Right atrium auricular region (tissue), 2 donors: Measurements from ENCODE around the gene S100A12. TPM values are rescaled to one million over a fixed set of nuclear protein-coding genes. Genes with fewer than 3 reads are reported as not detected.
"Not testable (repeated sequence)": the region's sequence is repeated elsewhere in the genome, so short reads cannot be mapped to it uniquely, and the experiment has no call there.

Source experiments
- DNase-seq: peaks from one replicate; pipeline ENCODE4 v3.0.0-alpha.2; 2019; ENCODE audit warnings: low spot score
- H3K27ac ChIP-seq, 2 donors: fragments of 200-600 bp; sonication (generic); 1 replicate in 1 of 2; 2 replicates in 1 of 2; pipeline ENCODE4 v1.5.1; 2016 to 2019
- H3K27me3 ChIP-seq, 2 donors: fragments of 200-600 bp; sonication (generic); one replicate each; pipeline versions ENCODE4 v1.5.1 to v1.6.0; 2017 to 2019
- H3K36me3 ChIP-seq: fragments of 200-600 bp; sonication (generic); one replicate; pipeline ENCODE4 v1.5.1; 2016
- H3K4me1 ChIP-seq, 2 donors: fragments of 200-600 bp; sonication (generic); one replicate each; pipeline versions ENCODE4 v1.5.1 to v1.6.0; 2017 to 2019
- H3K4me3 ChIP-seq, 2 donors: fragments of 200-600 bp; sonication (generic); 1 replicate in 1 of 2; 2 replicates in 1 of 2; pipeline ENCODE4 v1.5.1; 2017 to 2019; ENCODE audit warnings: mild to moderate bottlenecking in 1 of 2, moderate library complexity in 1 of 2
- H3K9me3 ChIP-seq, 2 donors: fragments of 200-600 bp; sonication (generic); one replicate each; pipeline ENCODE4 v1.5.1; 2019
- CTCF ChIP-seq, 2 donors: fragments of 200-600 bp; sonication (generic); IDR thresholded peaks; one replicate each; pipeline ENCODE4 v1.5.1; 2019; ENCODE audit warnings: antibody characterized with exemption in 2 of 2
- total RNA-seq, 2 donors: library from RNA; depleted of rRNA; stranded (reverse); fragments of >200 nt; gene quantifications; one replicate each; pipeline ENCODE4 v1.1.0, GENCODE V29; 2016

The S100A12 gene
- total RNA-seq, 2 donors from 2014 or later, result 5.5 to 5.7 TPM

- H3K9me3 ChIP-seq, result no peaks in the 10 kb centered on the region
- H3K4me3 ChIP-seq, result no peak within 1 kb of the TSS
- no peak for TF ChIP-seq CTCF (IDR thresholded peaks at IDR 0.05)
- no peak within 1 kb of the TSS for H3K27ac ChIP-seq
- H3K4me1 ChIP-seq, result no peaks in the 10 kb centered on the region
- H3K36me3 ChIP-seq, result no peaks in the 10 kb centered on the region
- no peaks in the 10 kb centered on the region for H3K27me3 ChIP-seq
- DNase-seq, result peak; percentile 28
Observed at GRCh38 chr1:153415850-153416570, 40.6 kb upstream of the S100A12 start, which contains the start of gene S100A7A. S100A7A (plus strand) TSS chr1:153416520; CDS start chr1:153418083, 1,563 bp downstream.

DNA sequence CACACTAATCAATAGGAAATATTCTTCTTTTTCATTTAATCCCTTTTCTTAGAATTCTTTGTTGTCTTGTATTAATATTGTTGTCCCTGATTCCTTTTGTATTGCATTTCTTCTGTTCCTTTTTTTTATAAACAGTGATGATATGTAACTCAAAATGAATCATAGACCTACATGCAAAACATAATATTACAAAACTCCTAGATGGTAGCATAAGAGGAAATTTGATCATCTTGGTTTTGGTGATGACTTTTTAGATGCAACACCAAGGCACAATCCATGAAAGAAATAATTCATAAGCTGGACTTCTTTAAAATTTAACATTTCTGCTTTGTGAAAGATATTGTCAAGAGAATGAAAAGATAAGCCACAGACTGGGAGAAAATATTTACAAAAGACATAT, 38.5 kb upstream of the S100A12 start:
- not testable (repeated sequence) for DNase-seq, H3K27ac ChIP-seq, H3K4me3 ChIP-seq, H3K27me3 ChIP-seq, H3K36me3 ChIP-seq, H3K4me1 ChIP-seq, H3K9me3 ChIP-seq

DNA sequence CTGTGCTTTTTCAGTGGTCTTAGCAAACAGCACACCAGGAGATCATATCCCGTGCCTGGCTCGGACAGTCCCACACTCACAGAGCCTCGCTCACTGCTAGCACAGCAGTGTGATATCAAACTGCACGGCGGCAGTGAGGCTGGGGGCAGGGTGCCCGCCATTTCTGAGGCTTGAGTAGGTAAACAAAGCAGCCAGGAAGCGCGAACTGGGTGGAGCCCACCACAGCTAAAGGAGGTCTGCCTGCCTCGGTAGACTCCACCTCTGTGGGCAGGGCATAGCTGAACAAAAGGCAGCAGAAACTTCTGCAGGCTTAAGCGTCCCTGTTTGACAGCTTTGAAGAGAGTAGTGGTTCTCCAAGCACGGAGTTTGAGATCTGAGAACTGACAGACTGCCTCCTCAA, 31.9 kb upstream of the S100A12 start:
- peak; percentile 28 for DNase-seq
- not testable (repeated sequence) for H3K9me3 ChIP-seq, H3K36me3 ChIP-seq, H3K27ac ChIP-seq, H3K4me3 ChIP-seq, H3K27me3 ChIP-seq, H3K4me1 ChIP-seq

- not testable (repeated sequence) for H3K9me3 ChIP-seq, H3K4me1 ChIP-seq, H3K4me3 ChIP-seq, DNase-seq, H3K27me3 ChIP-seq, H3K27ac ChIP-seq, H3K36me3 ChIP-seq
Observed at GRCh38 chr1:153405825-153406599, 30.6 kb upstream of the S100A12 start.

DNA sequence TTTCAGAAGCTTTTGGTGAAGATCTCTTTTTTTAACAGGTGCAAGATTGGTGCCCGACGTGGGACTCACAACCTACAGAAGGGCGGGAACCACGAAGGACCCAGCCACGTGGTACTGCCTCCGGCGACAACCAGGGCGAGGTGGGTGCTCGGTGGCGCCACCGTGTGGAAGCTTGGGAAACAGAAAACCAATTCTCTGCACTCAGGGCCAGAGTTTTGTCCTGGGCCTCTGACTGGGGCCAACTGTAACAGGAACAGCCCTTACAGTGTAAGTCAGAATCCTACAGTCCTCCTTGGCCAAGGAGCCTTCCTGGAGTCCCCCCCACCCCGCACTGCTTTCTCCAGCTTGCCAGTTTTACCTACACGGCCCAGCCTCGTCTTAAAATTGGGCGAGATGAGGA, 29.3 kb upstream of the S100A12 start:
- no peaks in the 10 kb centered on the region for H3K4me1 ChIP-seq
- peak in 1 of 2 donors; percentile 54 for TF ChIP-seq CTCF (IDR thresholded peaks at IDR 0.05)
- no peaks in the 10 kb centered on the region for H3K9me3 ChIP-seq
- DNase-seq, result peak; percentile 57
- no peaks in the 10 kb centered on the region for H3K36me3 ChIP-seq
- no peaks in the 10 kb centered on the region for H3K27me3 ChIP-seq
- no peak overlapping the region for H3K4me3 ChIP-seq
- no peak overlapping the region for H3K27ac ChIP-seq

DNA sequence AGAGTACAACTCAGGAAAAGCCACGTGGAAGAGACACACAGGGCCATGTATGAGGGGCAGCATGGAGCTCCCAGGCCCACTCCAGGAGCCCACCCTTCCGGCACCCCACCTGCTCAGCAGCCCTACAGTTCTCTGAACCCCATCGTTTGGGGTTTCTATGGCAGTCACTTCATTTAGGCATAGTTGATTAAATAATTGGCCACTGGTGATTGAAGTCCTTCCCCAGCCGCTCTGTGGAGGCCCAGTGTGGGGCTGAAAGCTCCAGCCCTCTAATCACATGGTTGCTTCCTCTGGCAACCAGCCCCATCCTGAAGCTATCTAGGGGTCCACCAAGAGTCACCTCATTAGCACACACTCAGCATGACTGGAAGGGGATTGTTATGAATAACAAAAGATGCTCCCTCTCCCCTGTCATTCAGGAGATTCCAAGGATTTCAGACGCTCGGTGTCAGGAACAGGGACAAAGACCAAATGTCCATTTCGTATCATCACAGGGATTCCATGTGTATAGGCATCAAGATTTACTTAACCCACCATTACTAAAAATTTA, 28.7 kb upstream of the S100A12 start:
- no peaks in the 10 kb centered on the region for H3K4me1 ChIP-seq
- no peaks in the 10 kb centered on the region for H3K9me3 ChIP-seq
- no peaks in the 10 kb centered on the region for H3K27me3 ChIP-seq
- DNase-seq, result no peak
- no peak overlapping the region for H3K27ac ChIP-seq
- H3K36me3 ChIP-seq, result no peaks in the 10 kb centered on the region
- no peak for TF ChIP-seq CTCF (IDR thresholded peaks at IDR 0.05)
- no peak overlapping the region for H3K4me3 ChIP-seq

- no peak overlapping the region for H3K27ac ChIP-seq
- no peaks in the 10 kb centered on the region for H3K4me1 ChIP-seq
- no peak for TF ChIP-seq CTCF (IDR thresholded peaks at IDR 0.05)
- no peaks in the 10 kb centered on the region for H3K36me3 ChIP-seq
- no peaks in the 10 kb centered on the region for H3K9me3 ChIP-seq
- DNase-seq, result no peak
- H3K4me3 ChIP-seq, result no peak overlapping the region
- H3K27me3 ChIP-seq, result no peaks in the 10 kb centered on the region
Observed at GRCh38 chr1:153403421-153404085, 28.1 kb upstream of the S100A12 start.
